ENCODE data around the gene PLA2G2D. TPM values are rescaled to one million over a fixed set of nuclear protein-coding genes. Genes with fewer than 3 reads are reported as not detected.

The PLA2G2D gene
- total RNA-seq, 2 donors from 2014 or later: not detected

DNA sequence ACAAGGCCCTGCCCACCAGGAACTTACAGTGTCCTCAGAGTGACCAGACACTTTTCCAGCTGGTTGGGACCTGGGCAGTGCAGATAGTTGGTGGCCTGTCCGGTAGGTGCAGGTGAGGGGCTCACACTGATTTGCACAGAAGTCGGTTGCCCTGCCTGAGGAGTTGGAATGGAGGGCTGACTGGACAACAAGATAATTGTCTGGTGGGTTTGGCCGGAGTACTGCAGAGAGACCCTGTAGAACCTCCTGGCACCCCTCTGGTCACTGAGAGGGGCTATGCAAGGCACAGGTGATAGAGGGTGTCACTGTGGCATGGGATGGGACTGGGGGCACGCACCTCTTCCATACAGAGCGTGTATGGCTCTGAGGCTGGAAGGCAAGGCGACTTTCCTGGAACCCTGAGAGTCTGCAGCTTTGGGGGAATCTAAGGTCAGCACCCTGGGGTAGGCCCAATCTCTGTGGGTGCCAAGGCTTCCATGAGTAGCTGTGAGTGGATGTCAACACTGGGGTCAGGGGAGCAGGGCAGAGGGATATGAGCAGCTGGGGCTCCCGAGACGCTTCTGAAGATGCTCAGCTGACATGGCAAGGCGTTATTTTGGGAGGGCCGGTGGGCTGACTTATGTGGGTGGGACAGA is 7.6 kb upstream of the PLA2G2D start:
- ATAC-seq: no peak
- no peak for DNase-seq (ENCODE audit: low spot score in 2 of 2)
- no peaks in the 10 kb centered on the region for H3K36me3 Mint-ChIP-seq
- H3K27ac Mint-ChIP-seq: no peak overlapping the region
- H3K9me3 Mint-ChIP-seq: no peaks in the 10 kb centered on the region

DNA sequence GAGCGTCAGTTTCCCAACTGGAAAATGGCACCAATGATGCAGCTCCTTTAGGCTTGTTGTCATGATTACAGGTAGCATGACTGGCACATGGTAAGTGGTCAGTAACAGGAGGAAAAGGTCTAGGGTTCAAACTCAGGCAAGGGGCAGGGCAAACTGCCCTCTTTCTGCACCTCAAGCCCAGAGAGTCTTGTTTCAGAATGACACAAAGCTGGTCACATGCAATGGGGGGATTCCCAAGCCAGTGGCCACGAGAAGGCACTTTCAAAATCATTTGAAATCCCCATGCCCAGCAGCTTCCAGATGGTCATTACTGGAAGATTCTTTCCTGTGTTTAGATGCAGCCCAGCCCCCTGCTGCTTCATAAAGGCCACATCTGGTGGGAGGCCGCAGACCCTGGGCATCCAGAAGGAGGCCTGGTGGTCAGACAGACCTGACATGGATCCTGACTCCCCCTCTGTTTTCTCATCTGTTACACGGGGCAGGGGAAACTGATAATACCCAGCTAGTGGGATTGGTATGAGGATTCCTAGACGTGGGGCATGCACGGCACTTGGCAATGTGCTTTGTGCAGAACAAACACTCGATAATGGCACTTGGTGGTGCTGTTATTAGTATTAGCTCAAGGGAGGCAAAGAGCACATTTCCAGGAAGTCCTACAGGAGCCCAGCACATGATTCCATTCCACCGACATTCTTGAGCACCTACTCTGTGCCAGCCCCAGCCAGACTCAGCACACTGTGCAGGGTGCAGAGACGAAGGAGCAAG is 6.9 kb upstream of the PLA2G2D start:
- Mint-ChIP-seq H3K9me3 (no peaks in the 10 kb centered on the region), H3K27ac (no peak overlapping the region), H3K36me3 (no peaks in the 10 kb centered on the region)
- DNase-seq (ENCODE audit: low spot score in 2 of 2): no peak
- peak; percentile 51 to 76 for ATAC-seq

DNA sequence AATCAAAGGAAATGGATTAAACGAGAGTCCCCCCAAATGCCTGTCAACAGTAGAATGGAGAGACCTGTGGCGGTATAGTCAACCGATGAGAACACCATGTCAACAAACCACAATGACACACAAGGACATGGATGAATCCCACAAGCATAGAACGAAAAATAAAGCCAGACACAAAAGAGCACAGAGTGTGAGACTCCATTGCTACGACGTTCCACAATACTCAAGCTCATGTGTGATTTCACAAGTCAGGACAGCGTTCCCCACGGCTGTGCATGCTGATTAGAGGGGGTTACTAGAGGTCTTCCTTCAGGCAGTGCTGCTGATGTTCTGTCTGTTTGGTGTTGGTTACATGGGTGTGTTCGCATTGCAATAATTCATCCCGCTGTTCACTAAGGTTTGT is 5.8 kb upstream of the PLA2G2D start:
- H3K27ac Mint-ChIP-seq: no peak overlapping the region
- no peaks in the 10 kb centered on the region for H3K9me3 Mint-ChIP-seq
- DNase-seq (ENCODE audit: low spot score in 2 of 2): no peak
- peak in 1 of 2 donors; percentile 52 for ATAC-seq
- no peaks in the 10 kb centered on the region for H3K36me3 Mint-ChIP-seq

DNA sequence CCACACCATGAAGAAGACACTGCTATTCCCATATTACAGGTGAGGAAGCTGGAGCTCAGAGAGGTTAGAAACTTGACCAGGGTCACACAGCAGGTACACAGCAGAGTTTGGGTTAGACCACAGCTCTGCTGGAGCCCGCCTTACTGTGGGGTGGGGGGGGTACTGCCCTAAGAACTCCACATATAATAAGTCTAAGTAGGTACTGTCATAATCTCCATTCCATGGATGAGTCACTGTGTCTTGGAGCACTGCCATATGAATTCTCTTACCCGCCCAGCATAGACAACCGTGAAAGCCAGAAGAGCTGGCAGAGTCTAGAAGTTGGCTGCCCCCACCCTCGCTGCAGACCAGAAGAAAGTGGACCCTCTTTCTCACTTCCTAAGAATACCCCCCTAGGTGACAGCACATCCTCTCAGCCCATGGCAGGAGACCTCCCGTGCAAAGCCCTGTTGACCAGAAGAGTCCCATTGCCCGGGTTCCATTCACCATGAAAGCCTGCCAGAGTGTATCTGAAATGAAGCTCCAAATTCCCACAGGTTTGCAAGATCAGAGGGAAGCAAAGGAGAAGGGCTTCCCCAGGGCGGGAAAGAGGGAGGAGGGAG is 5.2 kb upstream of the PLA2G2D start:
- Mint-ChIP-seq H3K27ac (no peak overlapping the region), H3K9me3 (no peaks in the 10 kb centered on the region), H3K36me3 (no peaks in the 10 kb centered on the region)
- ATAC-seq (peak; percentile 56 to 88), DNase-seq (ENCODE audit: low spot score in 2 of 2) (no peak)

DNA sequence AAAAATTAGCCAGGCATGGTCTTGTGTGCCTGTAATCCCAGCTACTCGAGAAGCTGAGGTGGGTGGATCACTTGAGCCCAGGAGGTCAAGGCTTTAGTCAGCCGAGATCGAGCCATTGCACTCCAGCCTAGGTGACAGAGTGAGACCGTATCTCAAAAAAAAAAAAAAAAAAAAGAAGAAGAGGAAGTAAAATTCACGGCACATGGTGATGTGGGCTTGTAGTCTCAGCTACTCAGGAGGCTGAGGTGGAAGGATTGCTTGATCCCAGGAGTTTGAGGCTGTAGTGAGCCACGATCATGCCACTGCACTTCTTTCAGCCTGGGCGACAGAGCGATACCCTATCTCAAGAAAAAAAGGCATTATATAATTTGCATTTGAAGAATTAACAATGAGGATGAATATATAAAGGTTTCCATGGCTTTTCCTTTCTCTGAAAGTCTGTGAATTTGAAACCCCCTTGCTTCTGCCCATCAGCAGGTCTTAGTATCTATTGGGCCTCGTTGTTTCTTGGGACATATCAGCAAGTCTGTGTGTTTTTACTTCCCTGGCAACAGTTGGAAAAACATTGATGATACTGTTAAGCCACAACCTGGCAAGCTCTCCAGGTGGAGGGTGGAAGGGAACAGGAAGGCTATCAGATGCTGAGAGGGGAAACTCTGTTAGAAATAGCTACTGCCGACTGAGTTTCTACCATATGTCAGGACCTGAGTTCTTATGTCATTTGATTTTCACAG is 4.6 kb upstream of the PLA2G2D start:
- Mint-ChIP-seq H3K27ac (no peak overlapping the region), H3K36me3 (no peaks in the 10 kb centered on the region), H3K9me3 (no peaks in the 10 kb centered on the region)
- ATAC-seq (no peak), DNase-seq (ENCODE audit: low spot score in 2 of 2) (no peak)

DNA sequence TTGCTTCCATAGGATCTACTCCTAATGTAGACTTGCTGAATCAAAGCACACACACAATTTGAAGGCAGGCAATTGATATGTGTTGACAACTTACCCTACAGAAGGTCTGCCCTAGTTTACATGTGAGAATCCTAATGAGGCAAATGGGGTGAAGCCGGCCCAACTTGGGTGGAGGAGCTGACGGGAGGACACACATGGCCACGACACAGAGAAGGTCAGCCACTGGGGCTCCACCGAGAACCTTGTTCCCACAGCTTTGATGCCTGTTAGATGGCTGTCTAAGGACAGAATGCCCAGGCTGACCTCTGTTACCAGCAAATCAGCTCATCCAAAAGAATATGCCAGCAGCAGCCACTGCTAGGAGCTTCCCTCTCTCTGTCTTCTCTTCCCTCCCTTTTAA is 1.5 kb upstream of the PLA2G2D start:
- ATAC-seq: no peak
- no peaks in the 10 kb centered on the region for H3K9me3 Mint-ChIP-seq
- H3K36me3 Mint-ChIP-seq: no peaks in the 10 kb centered on the region
- no peak overlapping the region for H3K27ac Mint-ChIP-seq
- no peak for DNase-seq (ENCODE audit: low spot score in 2 of 2)

DNA sequence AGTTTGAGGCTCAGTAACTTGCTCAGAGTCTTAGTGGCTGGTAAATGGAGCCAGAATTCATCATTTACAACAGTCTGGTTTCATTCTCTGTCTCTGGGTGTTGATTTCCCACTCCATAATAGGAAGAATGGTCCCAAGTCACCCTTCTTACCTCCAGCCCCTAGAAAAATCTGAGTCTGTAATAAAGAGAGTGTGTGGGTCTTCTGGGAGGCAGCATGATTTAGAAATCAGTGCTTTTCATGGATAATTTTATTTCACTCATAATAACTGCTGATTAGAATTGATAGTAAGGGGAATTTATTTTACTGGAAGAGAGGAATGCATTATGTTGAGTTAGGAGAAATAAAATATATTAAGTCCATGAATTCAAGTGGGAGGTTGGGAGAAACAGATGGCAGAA is 2.1 kb downstream of the PLA2G2D start:
- no peak for DNase-seq (ENCODE audit: low spot score in 2 of 2)
- no peaks in the 10 kb centered on the region for H3K9me3 Mint-ChIP-seq
- H3K36me3 Mint-ChIP-seq: no peaks in the 10 kb centered on the region
- H3K27ac Mint-ChIP-seq: no peak overlapping the region
- ATAC-seq: no peak

DNA sequence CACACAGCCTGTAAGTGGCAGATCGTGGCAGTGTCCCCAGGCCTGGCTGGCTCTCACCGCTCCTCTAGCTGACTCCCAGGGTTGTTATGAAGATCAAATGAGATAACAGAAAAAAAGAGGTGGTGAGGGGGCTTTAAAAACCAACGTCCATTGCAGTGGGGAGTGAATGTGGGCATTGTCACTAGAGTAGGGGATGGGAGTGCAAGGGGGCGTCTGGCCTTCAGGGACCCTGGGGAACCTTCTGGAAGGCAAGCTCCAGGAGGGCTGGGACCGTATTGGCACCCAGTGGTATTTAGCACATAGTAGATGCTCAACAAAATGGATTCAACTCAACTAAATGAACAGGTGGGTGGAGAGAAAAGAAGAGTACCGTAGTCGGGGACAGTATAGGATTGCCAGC is 3.4 kb downstream of the PLA2G2D start:
- Mint-ChIP-seq H3K9me3 (no peaks in the 10 kb centered on the region), H3K27ac (no peak overlapping the region), H3K36me3 (no peaks in the 10 kb centered on the region)
- no peak for DNase-seq (ENCODE audit: low spot score in 2 of 2)
- no peak for ATAC-seq

DNA sequence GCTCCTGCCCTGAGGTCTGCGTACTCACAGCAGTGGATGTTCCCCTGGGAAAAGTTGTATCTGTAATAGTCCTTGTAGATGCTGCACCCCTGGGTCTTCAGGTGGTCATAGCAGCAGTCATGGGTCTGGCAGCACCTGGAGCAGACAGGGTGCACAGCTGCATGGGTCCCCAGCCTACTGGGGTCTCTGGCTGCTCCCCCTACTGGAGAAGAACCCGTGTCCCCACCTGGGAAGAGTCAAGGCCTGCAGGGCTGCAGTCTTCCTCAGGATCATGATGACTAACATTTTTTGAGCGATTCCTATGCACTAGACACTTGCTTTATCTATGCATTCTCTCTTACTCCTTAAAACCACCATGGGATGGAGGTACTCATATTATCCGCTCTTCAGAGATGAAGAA is 3.9 kb downstream of the PLA2G2D start:
- no peak for ATAC-seq

DNA sequence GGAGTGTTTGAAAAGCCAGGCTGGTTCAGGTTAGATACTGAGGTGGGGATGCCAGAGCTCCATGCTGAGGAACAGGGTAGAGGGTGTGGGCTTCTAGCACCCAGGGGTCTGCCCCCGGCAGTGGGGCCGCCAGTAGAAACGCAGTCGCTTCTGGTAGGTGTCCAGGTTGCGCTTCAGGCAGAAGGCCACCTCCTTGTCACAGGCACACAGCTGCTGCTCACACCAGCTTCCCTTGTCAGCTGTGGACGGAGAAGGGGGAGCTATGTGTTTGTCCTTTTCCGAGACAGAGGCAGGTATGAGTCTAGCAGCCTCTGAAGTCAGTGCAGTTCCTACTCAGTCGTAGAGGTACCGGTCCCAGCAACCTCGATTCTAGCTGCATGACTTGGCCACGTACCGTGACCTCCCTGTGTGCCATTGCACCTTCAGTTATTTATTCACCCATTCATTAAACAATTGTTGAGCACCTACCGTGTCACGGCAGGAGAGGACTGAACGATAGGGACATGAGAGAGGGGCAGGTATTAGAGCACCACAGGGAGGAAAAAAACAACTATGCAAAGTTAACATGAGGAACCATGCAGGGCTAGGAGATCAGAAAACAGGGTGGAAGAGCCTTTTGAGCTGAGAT is 5.2 kb downstream of the PLA2G2D start:
- Mint-ChIP-seq H3K36me3 (no peaks in the 10 kb centered on the region), H3K27ac (peak overlapping the region in 1 of 2 donors; percentile 40), H3K9me3 (no peaks in the 10 kb centered on the region)
- DNase-seq (ENCODE audit: low spot score in 2 of 2) (no peak), ATAC-seq (no peak)

More for the DNA sequence above, 3.9 kb downstream of the PLA2G2D start:
- no peaks in the 10 kb centered on the region for H3K9me3 Mint-ChIP-seq
- H3K27ac Mint-ChIP-seq: no peak overlapping the region
- H3K36me3 Mint-ChIP-seq: no peaks in the 10 kb centered on the region
- no peak for DNase-seq (ENCODE audit: low spot score in 2 of 2)

DNA sequence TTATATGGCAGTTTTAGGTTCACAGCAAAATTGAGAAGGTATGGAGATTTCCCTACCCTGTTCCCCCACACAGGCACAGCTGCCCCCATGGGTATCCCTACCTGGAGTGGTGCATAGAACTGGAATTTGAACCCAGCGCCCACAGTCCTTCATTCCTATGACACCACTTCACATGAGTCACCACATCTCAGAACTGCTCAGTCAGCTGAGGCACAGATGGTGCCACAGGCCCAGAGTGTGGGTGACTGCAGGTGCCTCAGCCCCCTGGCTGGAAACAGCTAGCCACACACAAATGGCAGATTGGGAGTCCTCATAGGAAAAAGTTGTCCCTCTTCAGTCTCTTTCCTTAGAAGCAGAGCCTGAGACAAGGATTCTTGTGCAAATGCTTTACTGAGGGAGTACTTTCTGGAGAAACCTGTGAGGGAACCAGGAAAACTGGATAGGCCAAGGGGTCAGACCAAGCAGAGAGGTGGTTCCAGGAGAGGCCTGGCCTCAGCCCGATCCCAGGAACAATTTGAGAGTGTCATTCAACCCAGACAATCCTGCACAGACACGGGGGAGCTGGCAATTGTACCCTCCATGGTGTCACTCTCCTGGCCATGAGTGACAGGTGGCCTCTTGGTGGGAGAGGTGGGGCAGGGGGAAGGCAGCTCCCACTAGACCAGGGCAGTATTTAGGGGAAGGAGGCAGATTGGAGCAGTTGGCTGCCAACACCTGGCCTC is 6.9 kb downstream of the PLA2G2D start:
- ATAC-seq (no peak), DNase-seq (ENCODE audit: low spot score in 2 of 2) (no peak)
- no peak overlapping the region for H3K27ac Mint-ChIP-seq
- H3K9me3 Mint-ChIP-seq: no peaks in the 10 kb centered on the region
- no peaks in the 10 kb centered on the region for H3K36me3 Mint-ChIP-seq

DNA sequence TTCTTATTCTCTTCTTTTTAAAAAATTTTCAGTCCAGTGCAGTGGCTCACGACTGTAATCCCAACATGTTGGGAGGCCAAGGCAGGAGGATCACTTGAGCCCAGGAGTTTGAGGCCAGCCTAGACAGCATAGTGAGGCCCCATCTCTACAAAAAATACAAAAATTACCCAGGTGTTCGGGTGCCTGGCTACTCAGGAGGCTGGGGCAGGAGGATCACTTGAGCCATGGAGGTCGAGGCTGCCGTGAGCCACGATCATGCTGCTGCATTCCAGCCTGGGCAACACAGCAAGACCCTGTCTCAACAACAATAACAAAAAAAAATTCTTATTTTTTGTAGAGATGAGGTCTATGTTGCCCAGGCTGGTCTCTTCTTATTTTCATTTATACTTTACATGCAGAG is 7.9 kb downstream of the PLA2G2D start:
- H3K36me3 Mint-ChIP-seq: no peaks in the 10 kb centered on the region

DNA sequence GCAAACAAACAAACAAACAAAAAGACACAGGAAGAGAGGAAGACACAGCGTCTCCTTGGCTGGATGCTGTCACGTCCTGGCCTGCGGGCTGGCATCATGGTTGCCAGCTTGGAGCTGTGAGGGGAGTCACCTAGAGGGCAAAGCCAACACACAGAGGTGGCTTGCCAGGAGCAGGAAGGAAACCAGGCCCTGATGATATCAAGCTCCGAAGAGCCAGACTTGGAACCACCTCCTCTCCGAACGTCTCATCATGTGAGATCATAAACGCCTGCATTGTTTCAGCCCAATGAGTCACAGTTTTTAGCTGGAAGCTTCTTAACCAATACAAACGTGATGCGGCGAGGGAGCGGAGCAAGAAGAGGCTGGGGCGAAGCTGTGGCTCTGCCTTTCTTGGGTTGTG is 8.7 kb downstream of the PLA2G2D start:
- Mint-ChIP-seq H3K27ac (no peak overlapping the region), H3K36me3 (no peaks in the 10 kb centered on the region), H3K9me3 (no peaks in the 10 kb centered on the region)
- ATAC-seq (no peak), DNase-seq (ENCODE audit: low spot score in 2 of 2) (no peak)

More for the DNA sequence above, 7.9 kb downstream of the PLA2G2D start:
- H3K9me3 Mint-ChIP-seq: no peaks in the 10 kb centered on the region
- DNase-seq (ENCODE audit: low spot score in 2 of 2) (no peak), ATAC-seq (no peak)
- no peak overlapping the region for H3K27ac Mint-ChIP-seq

DNA sequence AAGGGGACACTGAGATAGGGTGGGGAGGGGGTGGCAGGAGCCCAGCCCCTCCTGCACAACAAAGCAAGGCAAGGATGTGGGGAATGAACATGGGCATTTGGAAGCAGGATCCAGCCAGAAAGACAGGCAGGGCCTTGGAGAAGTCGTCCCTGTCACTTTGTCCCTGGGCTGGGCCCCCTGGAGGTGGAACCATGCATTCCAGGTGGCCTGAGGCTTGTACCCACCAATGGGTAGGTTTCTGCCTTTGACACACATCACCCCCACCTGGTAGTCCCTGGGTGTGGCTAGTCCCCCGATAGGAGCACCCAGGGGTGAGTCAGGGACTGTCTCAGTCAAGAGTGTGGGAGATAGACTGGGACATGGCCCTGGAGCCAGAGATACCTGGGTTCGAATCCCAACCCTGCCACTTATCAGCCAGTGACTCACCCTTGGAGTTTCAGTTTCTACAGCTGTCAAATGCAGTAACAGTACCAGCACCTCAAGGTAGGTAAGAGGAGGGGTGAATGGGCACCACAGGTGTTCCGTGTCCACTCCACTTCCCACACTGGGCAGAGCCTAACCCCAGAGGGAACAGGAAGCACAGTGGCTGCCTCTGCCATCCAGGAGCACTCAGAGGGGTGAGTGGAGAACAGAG is 10.0 kb downstream of the PLA2G2D start:
- ATAC-seq: peak in 1 of 2 donors; percentile 35
- Mint-ChIP-seq H3K9me3 (no peaks in the 10 kb centered on the region), H3K27ac (no peak overlapping the region), H3K36me3 (no peaks in the 10 kb centered on the region)
- DNase-seq (ENCODE audit: low spot score in 2 of 2): no peak

DNA sequence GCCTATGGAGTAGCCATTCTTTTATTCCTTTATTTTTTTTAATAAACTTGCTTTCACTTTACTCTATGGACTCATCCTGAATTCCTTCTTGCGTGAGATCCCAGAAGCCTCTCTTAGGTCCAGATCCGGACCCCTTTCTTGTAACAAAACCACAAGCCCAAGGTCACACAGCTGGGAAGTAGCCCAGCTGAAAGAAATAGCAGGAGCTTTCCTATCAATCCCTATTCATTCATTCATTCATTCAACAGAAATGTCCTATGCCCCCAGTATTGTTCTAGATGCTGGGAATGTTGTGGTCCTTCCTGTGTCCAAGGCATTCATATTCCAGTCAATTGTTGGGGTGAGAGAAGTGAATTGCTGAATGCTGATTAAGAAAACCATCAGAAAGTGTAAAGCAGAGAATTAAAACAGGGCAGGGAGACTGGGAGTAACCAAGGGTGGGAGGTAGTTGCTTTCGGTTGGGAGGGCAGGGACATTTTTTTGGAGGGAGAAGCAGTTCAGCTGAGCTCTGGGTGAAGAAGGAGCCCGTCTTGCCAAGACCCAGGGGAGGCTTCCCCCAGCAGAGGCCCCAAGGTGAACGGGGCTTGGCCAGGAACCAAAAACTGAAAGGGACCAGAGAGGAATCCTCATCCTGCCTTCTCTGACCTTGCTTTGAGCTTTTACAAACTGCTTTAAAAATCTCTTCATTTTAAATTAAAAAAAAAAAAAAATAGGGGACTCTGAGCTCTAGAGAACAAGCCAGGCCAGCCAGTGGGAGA is 10.8 kb downstream of the PLA2G2D start:
- no peak for DNase-seq (ENCODE audit: low spot score in 2 of 2)
- Mint-ChIP-seq H3K9me3 (no peaks in the 10 kb centered on the region), H3K27ac (no peak overlapping the region), H3K36me3 (no peaks in the 10 kb centered on the region)
- ATAC-seq: no peak

Measured in activated naive CD4-positive, alpha-beta T cell treated with anti-CD3 and anti-CD28 coated beads, Interleukin-2, amount 50 U/mL, for 72 hours (primary cell).